Body of pancreas (tissue), 4 donors: Measurements from ENCODE around the gene SERPINE1. TPM values are rescaled to one million over a fixed set of nuclear protein-coding genes. Genes with fewer than 3 reads are reported as not detected.

Experiments used
- ATAC-seq: fragments of 150-250 bp; one replicate; pipeline ENCODE4 v1.9.1; 2016
- DNase-seq, 4 donors: peaks; one replicate each; pipeline ENCODE4 v3.0.0-alpha.2; 2019
- H3K27ac ChIP-seq, 4 donors: fragments of 200-600 bp; sonication (generic); 1 replicate in 3 of 4; 2 replicates in 1 of 4; pipeline versions ENCODE4 v1.5.1 to v1.6.1; 2016 to 2019; ENCODE audit warnings: mild to moderate bottlenecking in 1 of 4, mixed read lengths in 1 of 4, moderate library complexity in 1 of 4
- H3K27me3 ChIP-seq, 2 donors: fragments of 200-600 bp; sonication (generic); one replicate each; pipeline ENCODE4 v1.6.0; 2016; ENCODE audit warnings: mild to moderate bottlenecking in 1 of 2
- H3K36me3 ChIP-seq, 2 donors: fragments of 200-600 bp; sonication (generic); replicated peaks in 1 of 2; 2 replicates each; pipeline ENCODE4 v1.5.1; 2016; ENCODE audit warnings: low read depth in 2 of 2; ENCODE audit not compliant: insufficient read depth in 1 of 2
- H3K4me1 ChIP-seq: fragments of 200-600 bp; sonication (generic); one replicate; pipeline ENCODE4 v1.6.0; 2016
- H3K4me3 ChIP-seq, 2 donors: fragments of 200-600 bp; sonication (generic); 1 replicate in 1 of 2; 2 replicates in 1 of 2; pipeline ENCODE4 v1.5.1; 2016 to 2019
- H3K9me3 ChIP-seq, 3 donors: fragments of 200-600 bp; sonication (generic); 1 replicate in 2 of 3; 2 replicates in 1 of 3; pipeline ENCODE4 v1.5.1; 2016
- CTCF ChIP-seq, 7 experiments: fragments of 450-650 bp in 4 of 7; fragments of 200-600 bp in 3 of 7; sonication (generic) in 3 of 7; IDR thresholded peaks; one replicate each; pipeline ENCODE4 v1.5.1; 2016 to 2019; ENCODE audit warnings: antibody characterized with exemption in 7 of 7
- POLR2A ChIP-seq, 3 donors: fragments of 450-650 bp; IDR thresholded peaks; one replicate each; pipeline ENCODE4 v1.6.1; 2016; ENCODE audit warnings: antibody characterized with exemption in 3 of 3, mild to moderate bottlenecking in 2 of 3
- whole genome bisulfite sequencing, 2 donors: methylation state at CpG; one replicate each; pipeline ENCODE4 v1.1.5; 2017; 5-methylcytosine and 5-hydroxymethylcytosine counted together
- intact Hi-C: fragments of 100-400 bp; cut with DNase I; formaldehyde crosslinking; loops from one replicate; pipeline ENCODE4 v1.15.1; 2023
- microRNA-seq, 2 donors: library from miRNA; unstranded; fragments of <30 nt; microRNA quantifications; one replicate each; pipeline ENCODE4, GENCODE V29; 2016; ENCODE audit warnings: borderline number of aligned reads in 2 of 2, borderline replicate concordance in 2 of 2
- small RNA-seq: library from RNA; depleted of rRNA; stranded (forward); fragments of <200 nt; gene quantifications from one replicate; pipeline ENCODE3, GENCODE V24; 2016
- total RNA-seq, 2 donors: library from RNA; depleted of rRNA; stranded (reverse); fragments of >200 nt; gene quantifications; one replicate each; pipeline ENCODE4 v1.1.0, GENCODE V29; 2016

SERPINE1 gene
- total RNA-seq, 2 donors from 2014 or later = 20.2 to 36.3 TPM

- intact Hi-C loops = no loop called here
Observed at GRCh38 chr7:101185258-101185839, 58.4 kb downstream of the SERPINE1 start.

GRCh38 chr7:101186194-101186593 lies 59.3 kb downstream of the SERPINE1 start:
- ATAC-seq (no peak), DNase-seq (no peak)
- WGBS, 2 donors = 38 to 52% methylated on average over 6 of the region's 6 CpGs
- Histone ChIP-seq H3K27me3 (peaks cover 0 to 3% of the 10 kb centered on the region in 2 donors), H3K4me1 (no peaks in the 10 kb centered on the region), H3K9me3 (no peaks in the 10 kb centered on the region), H3K36me3 (no peaks in the 10 kb centered on the region), H3K27ac (no peak overlapping the region), H3K4me3 (no peak overlapping the region)
- TF ChIP-seq POLR2A (IDR thresholded peaks at IDR 0.05) (no peak), CTCF (IDR thresholded peaks at IDR 0.05) (no peak)
- intact Hi-C loops = no loop called here

More at GRCh38 chr7:101185258-101185839, 58.4 kb downstream of the SERPINE1 start:
- no peak overlapping the region for H3K4me3 ChIP-seq
- DNase-seq (no peak), ATAC-seq (no peak)
- 49 to 52% methylated on average over 5 of the region's 5 CpGs for WGBS, 2 donors
- H3K27ac ChIP-seq = no peak overlapping the region
- peaks cover under 1% of the 10 kb centered on the region for H3K4me1 ChIP-seq
- H3K36me3 ChIP-seq = no peaks in the 10 kb centered on the region
- H3K9me3 ChIP-seq = no peaks in the 10 kb centered on the region
- peaks cover 0 to 10% of the 10 kb centered on the region in 2 donors for H3K27me3 ChIP-seq
- TF ChIP-seq POLR2A (IDR thresholded peaks at IDR 0.05) (no peak), CTCF (IDR thresholded peaks at IDR 0.05) (no peak)

- 78 to 83% methylated on average over 4 of the region's 4 CpGs for whole genome bisulfite sequencing, 2 donors
- no peak overlapping the region for H3K27ac ChIP-seq
- ATAC-seq = no peak
- no peaks in the 10 kb centered on the region for H3K4me1 ChIP-seq
- no peaks in the 10 kb centered on the region for H3K27me3 ChIP-seq
- no peaks in the 10 kb centered on the region for H3K9me3 ChIP-seq
- H3K36me3 ChIP-seq = no peaks in the 10 kb centered on the region
- intact Hi-C loops = no loop called here
- TF ChIP-seq CTCF (IDR thresholded peaks at IDR 0.05) (no peak), POLR2A (IDR thresholded peaks at IDR 0.05) (no peak)
- no peak for DNase-seq
- no peak overlapping the region for H3K4me3 ChIP-seq
Observed at GRCh38 chr7:101186844-101187428, 60.0 kb downstream of the SERPINE1 start.

Small RNAs within 50 kb of the gene (microRNA-seq; reads per million reads assigned to microRNA genes)
- gene MIR4653 = 0 reads per million in 2 donors

Small RNAs within 50 kb of the gene (small RNA-seq; reads per million reads assigned to genes)
- gene MIR4653 = not detected

Other genes with a start within 250 kb of the SERPINE1 start
- 1 to 10 TPM; 6.2 to 7.9 TPM for gene UFSP1, start 237.4 kb upstream of the SERPINE1 start, total RNA-seq
- 1 to 10 TPM; 6.2 to 7.3 TPM for gene ACHE, start 231.2 kb upstream of the SERPINE1 start, total RNA-seq
- gene MUC3A, start 177.6 kb upstream of the SERPINE1 start, total RNA-seq = 1 to 10 TPM in 1 of 2 donors, under 1 TPM in 1; 0.52 to 3.0 TPM
- gene MUC12, start 157.5 kb upstream of the SERPINE1 start, total RNA-seq = not detected
- gene MUC17, start 107.0 kb upstream of the SERPINE1 start, total RNA-seq = under 1 TPM in 1 of 2 donors, not detected in 1; 0.78 TPM
- 10 to 100 TPM; 13.5 to 19.4 TPM for gene TRIM56, start 41.6 kb upstream of the SERPINE1 start, total RNA-seq
- gene AP1S1, start 27.4 kb downstream of the SERPINE1 start, total RNA-seq = 10 to 100 TPM; 12.2 to 23.6 TPM
- gene VGF, start 38.5 kb downstream of the SERPINE1 start, total RNA-seq = 1 to 10 TPM; 3.0 to 4.9 TPM
- under 1 TPM in 1 of 2 donors, not detected in 1; 0.26 TPM for gene NAT16, start 53.2 kb downstream of the SERPINE1 start, total RNA-seq
- not detected for gene MOGAT3, start 73.9 kb downstream of the SERPINE1 start, total RNA-seq
- 10 to 100 TPM; 23.9 to 56.0 TPM for gene PLOD3, start 90.5 kb downstream of the SERPINE1 start, total RNA-seq
- gene ZNHIT1, start 91.1 kb downstream of the SERPINE1 start, total RNA-seq = 10 to 100 TPM; 51.4 to 74.8 TPM
- gene CLDN15, start 110.7 kb downstream of the SERPINE1 start, total RNA-seq = 10 to 100 TPM in 1 of 2 donors, 1 to 10 TPM in 1; 7.3 to 22.1 TPM
- 100 to 1,000 TPM in 1 of 2 donors, 10 to 100 TPM in 1; 88.2 to 148 TPM for gene FIS1, start 118.0 kb downstream of the SERPINE1 start, total RNA-seq
- 10 to 100 TPM; 18.7 to 31.0 TPM for gene IFT22, start 194.7 kb downstream of the SERPINE1 start, total RNA-seq
- gene COL26A1, start 235.8 kb downstream of the SERPINE1 start, total RNA-seq = 1 to 10 TPM in 1 of 2 donors, under 1 TPM in 1; 0.78 to 2.0 TPM